ENCODE measurements around the gene ARHGAP28. TPM values are rescaled to one million over a fixed set of nuclear protein-coding genes. Genes with fewer than 3 reads are reported as not detected.
A peak's percentile ranks its signal among the peaks of the same experiment; 100 is the strongest.

The ARHGAP28 gene
- polyA plus RNA-seq, 1 donor from 2014 or later: 9.8 TPM

DNA sequence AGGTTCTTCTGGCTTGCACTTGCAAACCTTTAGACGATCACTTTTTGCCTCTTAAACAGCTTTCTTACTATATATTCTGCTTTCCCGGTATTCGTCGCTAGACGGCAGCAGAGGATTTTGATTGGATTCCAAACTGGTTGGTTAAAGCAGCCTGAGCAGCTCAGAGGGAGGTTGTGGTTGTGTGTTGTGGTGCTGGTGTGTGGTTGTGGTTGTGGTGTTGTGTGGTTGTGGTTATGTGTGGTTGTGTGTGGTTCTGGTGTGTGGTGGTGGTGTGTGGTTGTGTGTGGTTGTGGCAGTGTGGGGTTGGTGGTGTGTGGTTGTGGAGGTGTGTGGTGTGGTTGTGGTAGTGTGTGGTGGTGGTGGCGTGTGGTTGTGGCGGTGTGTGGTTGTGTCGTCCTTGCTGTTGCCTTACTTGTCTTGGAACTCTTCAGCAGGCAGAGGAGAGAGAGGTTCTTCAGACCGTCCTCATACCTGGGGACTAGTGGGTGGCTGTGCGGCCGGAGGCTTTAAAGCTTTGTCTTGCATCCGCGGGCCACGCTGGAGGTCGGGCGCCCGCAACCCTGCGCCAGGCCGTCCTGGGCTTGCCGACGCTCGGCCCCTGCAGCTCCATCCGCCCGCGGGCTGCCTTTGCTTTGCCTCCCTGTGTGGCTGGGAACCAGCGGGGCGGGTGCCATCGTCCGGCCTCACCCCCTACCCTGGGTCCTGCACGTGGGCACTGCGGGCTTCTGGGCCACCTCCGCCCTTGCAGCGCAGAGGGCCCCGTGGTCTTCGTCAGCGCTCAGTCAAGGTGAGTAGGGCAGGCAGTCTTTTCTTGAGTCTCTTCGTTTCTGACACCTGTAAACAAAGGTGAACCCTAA is 190.8 kb downstream of the ARHGAP28 start:
- H2AFZ ChIP-seq (ENCODE audit: low read depth, low read length): no peak overlapping the region
- no peak for TF ChIP-seq EP300 (conservative IDR thresholded peaks at IDR 0.05; ENCODE audit: poor library complexity, severe bottlenecking)
- TF ChIP-seq CTCF (IDR thresholded peaks at IDR 0.05; ENCODE audit: poor library complexity, severe bottlenecking): peak; percentile 58
- TF ChIP-seq RAD21 (conservative IDR thresholded peaks at IDR 0.05): peak; percentile 63
- TF ChIP-seq SMC3 (conservative IDR thresholded peaks at IDR 0.05; ENCODE audit: poor library complexity): peak; percentile 58
- H3K36me3 ChIP-seq (ENCODE audit: insufficient read depth, low read length): no peaks in the 10 kb centered on the region
- H3K9ac ChIP-seq (ENCODE audit: low read length): no peak overlapping the region
- H3K27ac ChIP-seq (ENCODE audit: low read length): no peak overlapping the region
- H3K4me2 ChIP-seq (ENCODE audit: low read length): no peak overlapping the region
- H3F3A ChIP-seq (ENCODE audit: insufficient read depth, low read length, poor library complexity, severe bottlenecking): no peaks in the 10 kb centered on the region
- H3K79me2 ChIP-seq (replicated peaks; ENCODE audit: insufficient read depth, low read length): no peaks in the 10 kb centered on the region
- no peak overlapping the region for H3K4me3 ChIP-seq (ENCODE audit: low read length)
- no peaks in the 10 kb centered on the region for H4K20me1 ChIP-seq (ENCODE audit: insufficient read depth)
- peaks cover 9% of the 10 kb centered on the region for H3K9me3 ChIP-seq (ENCODE audit: low read length)
- no peaks in the 10 kb centered on the region for H3K27me3 ChIP-seq (ENCODE audit: insufficient read depth, low read depth, low read length)
- H3K9me2 ChIP-seq (ENCODE audit: insufficient read depth, low read length): no peaks in the 10 kb centered on the region

GRCh38 chr18:6921571-6921970 is 192.1 kb downstream of the ARHGAP28 start:
- TF ChIP-seq SMC3 (conservative IDR thresholded peaks at IDR 0.05; ENCODE audit: poor library complexity) (no peak), MXI1 (conservative IDR thresholded peaks at IDR 0.05; ENCODE audit: poor library complexity, severe bottlenecking) (no peak), EP300 (conservative IDR thresholded peaks at IDR 0.05; ENCODE audit: poor library complexity, severe bottlenecking) (no peak), CTCF (IDR thresholded peaks at IDR 0.05; ENCODE audit: poor library complexity, severe bottlenecking) (no peak), TAF1 (IDR thresholded peaks at IDR 0.05; ENCODE audit: low read depth) (no peak), RAD21 (conservative IDR thresholded peaks at IDR 0.05) (no peak), EZH2 (IDR thresholded peaks at IDR 0.05; ENCODE audit: borderline replicate concordance, insufficient read depth, low read length, poor library complexity, severe bottlenecking) (no peak)
- TF ChIP-seq, protein P1, sequence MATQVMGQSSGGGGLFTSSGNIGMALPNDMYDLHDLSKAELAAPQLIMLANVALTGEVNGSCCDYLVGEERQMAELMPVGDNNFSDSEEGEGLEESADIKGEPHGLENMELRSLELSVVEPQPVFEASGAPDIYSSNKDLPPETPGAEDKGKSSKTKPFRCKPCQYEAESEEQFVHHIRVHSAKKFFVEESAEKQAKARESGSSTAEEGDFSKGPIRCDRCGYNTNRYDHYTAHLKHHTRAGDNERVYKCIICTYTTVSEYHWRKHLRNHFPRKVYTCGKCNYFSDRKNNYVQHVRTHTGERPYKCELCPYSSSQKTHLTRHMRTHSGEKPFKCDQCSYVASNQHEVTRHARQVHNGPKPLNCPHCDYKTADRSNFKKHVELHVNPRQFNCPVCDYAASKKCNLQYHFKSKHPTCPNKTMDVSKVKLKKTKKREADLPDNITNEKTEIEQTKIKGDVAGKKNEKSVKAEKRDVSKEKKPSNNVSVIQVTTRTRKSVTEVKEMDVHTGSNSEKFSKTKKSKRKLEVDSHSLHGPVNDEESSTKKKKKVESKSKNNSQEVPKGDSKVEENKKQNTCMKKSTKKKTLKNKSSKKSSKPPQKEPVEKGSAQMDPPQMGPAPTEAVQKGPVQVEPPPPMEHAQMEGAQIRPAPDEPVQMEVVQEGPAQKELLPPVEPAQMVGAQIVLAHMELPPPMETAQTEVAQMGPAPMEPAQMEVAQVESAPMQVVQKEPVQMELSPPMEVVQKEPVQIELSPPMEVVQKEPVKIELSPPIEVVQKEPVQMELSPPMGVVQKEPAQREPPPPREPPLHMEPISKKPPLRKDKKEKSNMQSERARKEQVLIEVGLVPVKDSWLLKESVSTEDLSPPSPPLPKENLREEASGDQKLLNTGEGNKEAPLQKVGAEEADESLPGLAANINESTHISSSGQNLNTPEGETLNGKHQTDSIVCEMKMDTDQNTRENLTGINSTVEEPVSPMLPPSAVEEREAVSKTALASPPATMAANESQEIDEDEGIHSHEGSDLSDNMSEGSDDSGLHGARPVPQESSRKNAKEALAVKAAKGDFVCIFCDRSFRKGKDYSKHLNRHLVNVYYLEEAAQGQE (IDR thresholded peaks at IDR 0.05; ENCODE audit: borderline replicate concordance): no peak
- Histone ChIP-seq H3K9me3 (ENCODE audit: low read length) (peaks cover 9% of the 10 kb centered on the region), H3K9ac (ENCODE audit: low read length) (no peak overlapping the region), H3K36me3 (ENCODE audit: insufficient read depth, low read length) (no peaks in the 10 kb centered on the region), H3K27ac (ENCODE audit: low read length) (no peak overlapping the region), H3F3A (ENCODE audit: insufficient read depth, low read length, poor library complexity, severe bottlenecking) (no peaks in the 10 kb centered on the region), H3K4me3 (ENCODE audit: low read length) (no peak overlapping the region), H3K27me3 (ENCODE audit: insufficient read depth, low read depth, low read length) (no peaks in the 10 kb centered on the region), H2AFZ (ENCODE audit: low read depth, low read length) (no peak overlapping the region), H3K9me2 (ENCODE audit: insufficient read depth, low read length) (no peaks in the 10 kb centered on the region), H3K79me2 (replicated peaks; ENCODE audit: insufficient read depth, low read length) (no peaks in the 10 kb centered on the region), H3K4me2 (ENCODE audit: low read length) (no peak overlapping the region), H4K20me1 (ENCODE audit: insufficient read depth) (no peaks in the 10 kb centered on the region)

All from neural cell (in vitro differentiated cells).